OCI-LY7 (cell line): ENCODE results near the gene DUS1L.
A peak's percentile ranks its signal among the peaks of the same experiment; 100 is the strongest.

ENCODE experiments used
- CTCF ChIP-seq: fragments of 200-600 bp; sonication (generic); conservative IDR thresholded peaks from 2 replicates; pipeline ENCODE4 v1.5.1; 2014; ENCODE audit warnings: mild to moderate bottlenecking, antibody characterized with exemption, low read length, moderate library complexity, mixed read lengths
- EZH2phosphoT487 ChIP-seq: fragments of 200-600 bp; sonication (generic); IDR thresholded peaks from 2 replicates; pipeline ENCODE4 v1.6.1; 2018; ENCODE audit warnings: low read depth, borderline replicate concordance, mild to moderate bottlenecking, mixed run types, antibody characterized with exemption, low read length, moderate library complexity, mixed read lengths

GRCh38 chr17:82098169-82098938, 32.8 kb upstream of the DUS1L start, which contains the start of gene FASN:
- peak; percentile 70 for TF ChIP-seq CTCF
- TF ChIP-seq EZH2phosphoT487: no peak
